Neural cell (in vitro differentiated cells): ENCODE measurements around the gene MT1H. TPM values are rescaled to one million over a fixed set of nuclear protein-coding genes. Genes with fewer than 3 reads are reported as not detected.

Experiments used
- H2AFZ ChIP-seq: fragments of 200-600, 300-800 bp; sonication (generic), shearing (Covaris generic); 2 replicates; pipeline ENCODE4 v1.6.0; 2014; ENCODE audit warnings: low read depth, mild to moderate bottlenecking, antibody characterized with exemption, low read length, moderate library complexity
- H3F3A ChIP-seq: fragments of 200-600 bp; shearing (Covaris generic); 2 replicates; pipeline ENCODE4 v1.6.1; 2016; ENCODE audit warnings: mild to moderate bottlenecking, moderate library complexity, mixed read lengths, antibody characterized with exemption, low read length; ENCODE audit not compliant: insufficient read depth, poor library complexity, severe bottlenecking
- H3K27ac ChIP-seq: fragments of 200-600, 300-800 bp; sonication (generic), shearing (Covaris generic); 2 replicates; pipeline ENCODE4 v1.5.1; 2014; ENCODE audit warnings: mild to moderate bottlenecking, low read length, moderate library complexity
- H3K27me3 ChIP-seq: fragments of 300-800, 200-600 bp; sonication (generic), shearing (Covaris generic); 2 replicates; pipeline ENCODE4 v1.6.0; 2014; ENCODE audit warnings: mild to moderate bottlenecking, low read depth, low read length, moderate library complexity; ENCODE audit not compliant: insufficient read depth
- H3K36me3 ChIP-seq: fragments of 300-800, 200-600 bp; sonication (generic), shearing (Covaris generic); 2 replicates; pipeline ENCODE4 v1.5.1; 2014; ENCODE audit warnings: mild to moderate bottlenecking, antibody characterized with exemption, low read length, moderate library complexity; ENCODE audit not compliant: insufficient read depth
- H3K4me2 ChIP-seq: fragments of 300-800, 200-600 bp; sonication (generic), shearing (Covaris generic); 2 replicates; pipeline ENCODE4 v1.6.0; 2014; ENCODE audit warnings: mild to moderate bottlenecking, low read length
- H3K4me3 ChIP-seq: fragments of 300-800, 200-600 bp; sonication (generic), shearing (Covaris generic); 2 replicates; pipeline ENCODE4 v1.5.1; 2014; ENCODE audit warnings: mild to moderate bottlenecking, low read length, moderate library complexity
- H3K79me2 ChIP-seq: fragments of 200-600 bp; shearing (Covaris generic); replicated peaks from 2 replicates; pipeline ENCODE4 v1.6.0; 2014; ENCODE audit warnings: mild to moderate bottlenecking, low read length, moderate library complexity; ENCODE audit not compliant: insufficient read depth
- H3K9ac ChIP-seq: fragments of 300-800, 200-600 bp; sonication (generic), shearing (Covaris generic); 2 replicates; pipeline ENCODE4 v1.6.1; 2016; ENCODE audit warnings: mild to moderate bottlenecking, low read length, mixed read lengths
- H3K9me2 ChIP-seq: fragments of 200-600 bp; shearing (Covaris generic); 2 replicates; pipeline ENCODE4 v1.6.1; 2016; ENCODE audit warnings: mild to moderate bottlenecking, low read length, mixed read lengths; ENCODE audit not compliant: insufficient read depth
- H3K9me3 ChIP-seq: fragments of 200-600, 300-800 bp; sonication (generic), shearing (Covaris generic); 2 replicates; pipeline ENCODE4 v1.6.1; 2016; ENCODE audit warnings: mild to moderate bottlenecking, mixed run types, low read length, moderate library complexity, mixed read lengths
- H4K20me1 ChIP-seq: fragments of 200-600 bp; shearing (Covaris generic); 2 replicates; pipeline ENCODE4 v1.6.1; 2016; ENCODE audit warnings: mild to moderate bottlenecking, mixed run types; ENCODE audit not compliant: insufficient read depth
- EP300 ChIP-seq: fragments of 450-650 bp; conservative IDR thresholded peaks from 2 replicates; pipeline ENCODE4 v1.6.1; 2014; ENCODE audit warnings: antibody characterized with exemption, mild to moderate bottlenecking, moderate library complexity; ENCODE audit not compliant: poor library complexity, severe bottlenecking
- EZH2 ChIP-seq: fragments of 200-600, 300-800 bp; shearing (Covaris generic), sonication (generic); IDR thresholded peaks from 2 replicates; pipeline ENCODE4 v1.6.1; 2014; ENCODE audit warnings: antibody characterized with exemption, low read length, borderline replicate concordance, mild to moderate bottlenecking; ENCODE audit not compliant: insufficient read depth, poor library complexity, severe bottlenecking
- MXI1 ChIP-seq: fragments of 450-650 bp; conservative IDR thresholded peaks from 2 replicates; pipeline ENCODE4 v1.6.1; 2014; ENCODE audit warnings: antibody characterized with exemption, mild to moderate bottlenecking; ENCODE audit not compliant: poor library complexity, severe bottlenecking
- POLR2AphosphoS5 ChIP-seq: IDR thresholded peaks from 2 replicates; pipeline ENCODE4 v1.6.1; 2012
- RAD21 ChIP-seq: fragments of 450-650 bp; conservative IDR thresholded peaks from 2 replicates; pipeline ENCODE4 v1.6.1; 2014; ENCODE audit warnings: antibody characterized with exemption, mild to moderate bottlenecking, moderate library complexity
- SMC3 ChIP-seq: fragments of 450-650 bp; conservative IDR thresholded peaks from 2 replicates; pipeline ENCODE4 v1.6.1; 2014; ENCODE audit warnings: antibody characterized with exemption, mild to moderate bottlenecking, moderate library complexity; ENCODE audit not compliant: poor library complexity
- TAF1 ChIP-seq: IDR thresholded peaks from 2 replicates; pipeline ENCODE4 v1.6.1; 2012; ENCODE audit warnings: low read depth
- polyA plus RNA-seq: library from polyadenylated mRNA; depleted of rRNA; stranded (reverse); fragments of >200 nt; gene quantifications from 2 replicates; pipeline ENCODE4 v1.2.3, GENCODE V29; 2014
- TF ChIP-seq, protein P1 (sequence below): fragments of 450-650 bp; IDR thresholded peaks from 2 replicates; pipeline ENCODE4 v1.5.1; 2014; ENCODE audit warnings: antibody characterized with exemption, mild to moderate bottlenecking, moderate library complexity; ENCODE audit not compliant: poor library complexity, severe bottlenecking
- TF ChIP-seq, protein P2 (sequence below): IDR thresholded peaks from 2 replicates; pipeline ENCODE4 v1.6.1; 2012; ENCODE audit warnings: borderline replicate concordance

MT1H gene
- polyA plus RNA-seq, 1 donor from 2014 or later = not detected

- H3K36me3 ChIP-seq = no peaks in the 10 kb centered on the region
- no peaks in the 10 kb centered on the region for H3K79me2 ChIP-seq
- no peak overlapping the region for H3K4me2 ChIP-seq
- no peak overlapping the region for H2AFZ ChIP-seq
- H3F3A ChIP-seq = no peaks in the 10 kb centered on the region
- H3K4me3 ChIP-seq = no peak overlapping the region
- H3K9me2 ChIP-seq = no peaks in the 10 kb centered on the region
- no peak overlapping the region for H3K27ac ChIP-seq
- no peaks in the 10 kb centered on the region for H4K20me1 ChIP-seq
- H3K27me3 ChIP-seq = no peaks in the 10 kb centered on the region
- H3K9ac ChIP-seq = no peak overlapping the region
- no peaks in the 10 kb centered on the region for H3K9me3 ChIP-seq
- TF ChIP-seq TAF1 = no peak
- TF ChIP-seq RAD21 = no peak
- TF ChIP-seq, protein P1, sequence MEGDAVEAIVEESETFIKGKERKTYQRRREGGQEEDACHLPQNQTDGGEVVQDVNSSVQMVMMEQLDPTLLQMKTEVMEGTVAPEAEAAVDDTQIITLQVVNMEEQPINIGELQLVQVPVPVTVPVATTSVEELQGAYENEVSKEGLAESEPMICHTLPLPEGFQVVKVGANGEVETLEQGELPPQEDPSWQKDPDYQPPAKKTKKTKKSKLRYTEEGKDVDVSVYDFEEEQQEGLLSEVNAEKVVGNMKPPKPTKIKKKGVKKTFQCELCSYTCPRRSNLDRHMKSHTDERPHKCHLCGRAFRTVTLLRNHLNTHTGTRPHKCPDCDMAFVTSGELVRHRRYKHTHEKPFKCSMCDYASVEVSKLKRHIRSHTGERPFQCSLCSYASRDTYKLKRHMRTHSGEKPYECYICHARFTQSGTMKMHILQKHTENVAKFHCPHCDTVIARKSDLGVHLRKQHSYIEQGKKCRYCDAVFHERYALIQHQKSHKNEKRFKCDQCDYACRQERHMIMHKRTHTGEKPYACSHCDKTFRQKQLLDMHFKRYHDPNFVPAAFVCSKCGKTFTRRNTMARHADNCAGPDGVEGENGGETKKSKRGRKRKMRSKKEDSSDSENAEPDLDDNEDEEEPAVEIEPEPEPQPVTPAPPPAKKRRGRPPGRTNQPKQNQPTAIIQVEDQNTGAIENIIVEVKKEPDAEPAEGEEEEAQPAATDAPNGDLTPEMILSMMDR = no peak
- TF ChIP-seq MXI1 = no peak
Observed at GRCh38 chr16:56710181-56710737, 40.6 kb downstream of the MT1H start.

DNA sequence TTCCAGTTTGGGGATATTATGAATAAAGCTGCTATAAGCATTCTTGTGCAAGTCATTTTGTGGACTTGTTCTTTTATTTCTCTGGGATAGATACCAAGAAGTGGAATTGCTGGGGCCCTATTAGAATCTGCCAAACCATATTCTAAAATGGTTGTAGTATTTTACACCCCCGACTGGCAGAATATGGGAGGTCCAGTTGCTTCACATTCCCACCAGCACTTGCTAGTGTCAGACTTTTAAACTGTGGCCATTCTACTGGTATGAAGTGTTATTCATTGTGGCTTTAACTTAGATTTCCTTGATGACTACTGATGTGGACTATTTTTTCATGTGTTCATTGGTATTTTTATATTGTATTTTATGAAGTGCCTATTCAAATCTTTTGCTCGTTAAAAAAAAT, 42.2 kb downstream of the MT1H start:
- Histone ChIP-seq H3K9me3 (no peaks in the 10 kb centered on the region), H3K4me3 (no peak overlapping the region), H3K9me2 (no peaks in the 10 kb centered on the region), H4K20me1 (no peaks in the 10 kb centered on the region), H3K9ac (no peak overlapping the region), H2AFZ (no peak overlapping the region), H3F3A (no peaks in the 10 kb centered on the region), H3K27me3 (no peaks in the 10 kb centered on the region), H3K27ac (no peak overlapping the region), H3K4me2 (no peak overlapping the region), H3K79me2 (no peaks in the 10 kb centered on the region), H3K36me3 (no peaks in the 10 kb centered on the region)
- TF ChIP-seq POLR2AphosphoS5 (no peak), EP300 (no peak), TAF1 (no peak), EZH2 (no peak), SMC3 (no peak), MXI1 (no peak), RAD21 (no peak)
- TF ChIP-seq, protein P2, sequence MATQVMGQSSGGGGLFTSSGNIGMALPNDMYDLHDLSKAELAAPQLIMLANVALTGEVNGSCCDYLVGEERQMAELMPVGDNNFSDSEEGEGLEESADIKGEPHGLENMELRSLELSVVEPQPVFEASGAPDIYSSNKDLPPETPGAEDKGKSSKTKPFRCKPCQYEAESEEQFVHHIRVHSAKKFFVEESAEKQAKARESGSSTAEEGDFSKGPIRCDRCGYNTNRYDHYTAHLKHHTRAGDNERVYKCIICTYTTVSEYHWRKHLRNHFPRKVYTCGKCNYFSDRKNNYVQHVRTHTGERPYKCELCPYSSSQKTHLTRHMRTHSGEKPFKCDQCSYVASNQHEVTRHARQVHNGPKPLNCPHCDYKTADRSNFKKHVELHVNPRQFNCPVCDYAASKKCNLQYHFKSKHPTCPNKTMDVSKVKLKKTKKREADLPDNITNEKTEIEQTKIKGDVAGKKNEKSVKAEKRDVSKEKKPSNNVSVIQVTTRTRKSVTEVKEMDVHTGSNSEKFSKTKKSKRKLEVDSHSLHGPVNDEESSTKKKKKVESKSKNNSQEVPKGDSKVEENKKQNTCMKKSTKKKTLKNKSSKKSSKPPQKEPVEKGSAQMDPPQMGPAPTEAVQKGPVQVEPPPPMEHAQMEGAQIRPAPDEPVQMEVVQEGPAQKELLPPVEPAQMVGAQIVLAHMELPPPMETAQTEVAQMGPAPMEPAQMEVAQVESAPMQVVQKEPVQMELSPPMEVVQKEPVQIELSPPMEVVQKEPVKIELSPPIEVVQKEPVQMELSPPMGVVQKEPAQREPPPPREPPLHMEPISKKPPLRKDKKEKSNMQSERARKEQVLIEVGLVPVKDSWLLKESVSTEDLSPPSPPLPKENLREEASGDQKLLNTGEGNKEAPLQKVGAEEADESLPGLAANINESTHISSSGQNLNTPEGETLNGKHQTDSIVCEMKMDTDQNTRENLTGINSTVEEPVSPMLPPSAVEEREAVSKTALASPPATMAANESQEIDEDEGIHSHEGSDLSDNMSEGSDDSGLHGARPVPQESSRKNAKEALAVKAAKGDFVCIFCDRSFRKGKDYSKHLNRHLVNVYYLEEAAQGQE = no peak
- TF ChIP-seq, protein P1 = no peak
